Hepatocyte (in vitro differentiated cells): ENCODE data around the gene DOC2A. TPM values are rescaled to one million over a fixed set of nuclear protein-coding genes. Genes with fewer than 3 reads are reported as not detected.

ENCODE experiments used
- DNase-seq: peaks from one replicate; pipeline ENCODE4 v3.0.0-alpha.2; 2016; ENCODE audit warnings: low spot score
- H2AFZ ChIP-seq: fragments of 200-600 bp; sonication (generic); 2 replicates; pipeline ENCODE4 v1.6.0; 2016; ENCODE audit warnings: antibody characterized with exemption, mild to moderate bottlenecking
- H3K27ac ChIP-seq: fragments of 200-600 bp; sonication (generic); 2 replicates; pipeline ENCODE4 v1.5.1; 2016; ENCODE audit warnings: mild to moderate bottlenecking
- H3K27me3 ChIP-seq: fragments of 200-600 bp; sonication (generic); 2 replicates; pipeline ENCODE4 v1.6.1; 2016
- H3K36me3 ChIP-seq: fragments of 200-600 bp; sonication (generic); replicated peaks from 2 replicates; pipeline ENCODE4 v1.5.1; 2016; ENCODE audit warnings: low read depth; ENCODE audit not compliant: insufficient read depth
- H3K4me1 ChIP-seq: fragments of 200-600 bp; sonication (generic); 2 replicates; pipeline ENCODE4 v1.5.1; 2016; ENCODE audit warnings: mild to moderate bottlenecking, moderate library complexity; ENCODE audit not compliant: insufficient read depth
- H3K4me2 ChIP-seq: fragments of 200-600 bp; sonication (generic); 2 replicates; pipeline ENCODE4 v1.6.0; 2016
- H3K4me3 ChIP-seq: fragments of 200-600 bp; sonication (generic); 2 replicates; pipeline ENCODE4 v1.5.1; 2016; ENCODE audit warnings: mild to moderate bottlenecking
- H3K79me2 ChIP-seq: fragments of 200-600 bp; sonication (generic); 2 replicates; pipeline ENCODE4 v1.6.0; 2017; ENCODE audit warnings: mild to moderate bottlenecking
- H3K9me2 ChIP-seq: fragments of 200-600 bp; sonication (generic); replicated peaks from 2 replicates; pipeline ENCODE4 v1.6.0; 2017; ENCODE audit warnings: mild to moderate bottlenecking; ENCODE audit not compliant: insufficient read depth
- H3K9me3 ChIP-seq: fragments of 200-600 bp; sonication (generic); 2 replicates; pipeline ENCODE4 v1.5.1; 2016; ENCODE audit warnings: low read depth, mild to moderate bottlenecking
- H4K20me1 ChIP-seq: fragments of 200-600 bp; sonication (generic); 2 replicates; pipeline ENCODE4 v1.6.0; 2016; ENCODE audit warnings: mild to moderate bottlenecking; ENCODE audit not compliant: insufficient read depth, poor library complexity, severe bottlenecking
- EZH2 ChIP-seq: fragments of 200-600 bp; sonication (generic); IDR thresholded peaks from 2 replicates; pipeline ENCODE4 v1.6.1; 2016; ENCODE audit warnings: antibody characterized with exemption, mild to moderate bottlenecking, borderline replicate concordance
- EZH2phosphoT487 ChIP-seq: fragments of 200-600 bp; sonication (generic); IDR thresholded peaks from one replicate; pipeline ENCODE4 v1.6.1; 2018; ENCODE audit warnings: antibody characterized with exemption, mild to moderate bottlenecking, low read depth, moderate library complexity; ENCODE audit not compliant: unreplicated experiment, severe bottlenecking
- WGBS: methylation state at CpG from one replicate; pipeline ENCODE4 v1.1.6; 2016; ENCODE audit warnings: low lambda C conversion rate; ENCODE audit errors: missing lambda C conversion rate; 5-methylcytosine and 5-hydroxymethylcytosine counted together
- polyA plus RNA-seq: library from polyadenylated mRNA; unstranded; fragments of >200 nt; fragmentation: Nextera tagmentation; extraction: Ambion mirVana; gene quantifications from 2 replicates; pipeline ENCODE4 v1.2.1, GENCODE V29; 2016
- total RNA-seq: library from RNA; depleted of rRNA; stranded (reverse); fragments of >200 nt; gene quantifications from 2 replicates; pipeline ENCODE4 v1.2.3, GENCODE V29; 2014
- TF ChIP-seq, protein P1 (sequence below): fragments of 200-600 bp; sonication (generic); IDR thresholded peaks from 2 replicates; pipeline ENCODE4 v1.5.1; 2016; ENCODE audit warnings: antibody characterized with exemption, mild to moderate bottlenecking; ENCODE audit not compliant: poor library complexity

DOC2A gene
- 6.8 and 6.9 TPM in 2 replicates for total RNA-seq
- 11.4 and 13.0 TPM in 2 replicates for polyA plus RNA-seq

DNA sequence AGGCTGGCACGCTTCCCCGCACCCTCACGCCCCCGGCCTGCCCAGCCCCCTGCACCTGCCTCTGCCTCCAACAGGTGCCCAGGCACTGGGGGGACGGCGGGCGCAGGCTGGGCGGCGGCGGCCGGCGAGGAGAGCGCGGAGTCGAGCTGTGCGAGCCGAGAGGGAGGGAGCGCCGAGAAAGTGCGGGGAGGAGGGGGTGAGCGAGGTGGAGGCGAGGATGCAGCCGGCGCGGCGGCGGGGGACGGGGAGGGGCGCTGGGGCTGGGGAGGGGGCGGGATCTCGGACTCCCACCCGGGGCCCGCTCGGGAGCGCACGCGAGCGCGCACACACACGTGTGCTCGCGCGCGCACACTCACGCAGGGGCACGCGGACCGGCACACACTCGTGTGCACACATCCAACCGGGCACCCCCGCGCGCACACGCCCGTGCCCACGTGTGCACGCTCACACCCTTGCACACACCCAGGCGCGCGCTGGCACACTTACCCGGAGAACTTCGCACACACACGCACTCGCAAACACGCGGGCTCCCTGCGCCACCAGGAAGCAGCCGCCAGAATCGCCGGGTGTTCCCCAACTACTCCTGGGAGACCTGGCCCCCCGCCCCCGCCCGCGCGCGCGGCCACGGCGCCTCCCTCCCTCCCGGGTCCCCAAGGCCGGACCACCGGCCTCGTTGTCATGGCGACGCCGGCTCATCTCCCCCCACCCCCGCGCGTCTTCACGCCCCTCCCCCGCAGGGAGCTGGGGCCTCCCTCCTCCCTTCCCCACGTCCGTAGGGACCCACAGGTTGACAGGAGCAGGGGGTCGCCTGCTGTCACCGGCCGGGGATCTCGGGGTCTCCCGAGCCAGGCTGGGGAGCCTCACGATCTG lies at the start of gene DOC2A:
Gene DOC2A (minus strand): TSS at position 184 of the 870 bp plus-strand sequence. CDS start 805 bp downstream, outside the sequence.
- H3K9me2 ChIP-seq, result no peaks in the 10 kb centered on the region
- TF ChIP-seq EZH2 (peak; percentile 30), EZH2phosphoT487 (no peak)
- TF ChIP-seq, protein P1, sequence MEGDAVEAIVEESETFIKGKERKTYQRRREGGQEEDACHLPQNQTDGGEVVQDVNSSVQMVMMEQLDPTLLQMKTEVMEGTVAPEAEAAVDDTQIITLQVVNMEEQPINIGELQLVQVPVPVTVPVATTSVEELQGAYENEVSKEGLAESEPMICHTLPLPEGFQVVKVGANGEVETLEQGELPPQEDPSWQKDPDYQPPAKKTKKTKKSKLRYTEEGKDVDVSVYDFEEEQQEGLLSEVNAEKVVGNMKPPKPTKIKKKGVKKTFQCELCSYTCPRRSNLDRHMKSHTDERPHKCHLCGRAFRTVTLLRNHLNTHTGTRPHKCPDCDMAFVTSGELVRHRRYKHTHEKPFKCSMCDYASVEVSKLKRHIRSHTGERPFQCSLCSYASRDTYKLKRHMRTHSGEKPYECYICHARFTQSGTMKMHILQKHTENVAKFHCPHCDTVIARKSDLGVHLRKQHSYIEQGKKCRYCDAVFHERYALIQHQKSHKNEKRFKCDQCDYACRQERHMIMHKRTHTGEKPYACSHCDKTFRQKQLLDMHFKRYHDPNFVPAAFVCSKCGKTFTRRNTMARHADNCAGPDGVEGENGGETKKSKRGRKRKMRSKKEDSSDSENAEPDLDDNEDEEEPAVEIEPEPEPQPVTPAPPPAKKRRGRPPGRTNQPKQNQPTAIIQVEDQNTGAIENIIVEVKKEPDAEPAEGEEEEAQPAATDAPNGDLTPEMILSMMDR, result no peak
- H3K4me2 ChIP-seq, result peak within 1 kb of the TSS; percentile 99
- 2% methylated on average over 18 of the region's 99 CpGs for WGBS
- no peaks in the 10 kb centered on the region for H3K36me3 ChIP-seq
- H3K27me3 ChIP-seq, result peaks cover 25% of the 10 kb centered on the region
- H2AFZ ChIP-seq, result peak within 1 kb of the TSS; percentile 35
- H4K20me1 ChIP-seq, result no peaks in the 10 kb centered on the region
- H3K9me3 ChIP-seq, result no peaks in the 10 kb centered on the region
- no peaks in the 10 kb centered on the region for H3K4me1 ChIP-seq
- H3K79me2 ChIP-seq, result no peaks in the 10 kb centered on the region
- peak; percentile 58 for DNase-seq
- H3K27ac ChIP-seq, result no peak within 1 kb of the TSS
- H3K4me3 ChIP-seq, result peak within 1 kb of the TSS; percentile 29

DNA sequence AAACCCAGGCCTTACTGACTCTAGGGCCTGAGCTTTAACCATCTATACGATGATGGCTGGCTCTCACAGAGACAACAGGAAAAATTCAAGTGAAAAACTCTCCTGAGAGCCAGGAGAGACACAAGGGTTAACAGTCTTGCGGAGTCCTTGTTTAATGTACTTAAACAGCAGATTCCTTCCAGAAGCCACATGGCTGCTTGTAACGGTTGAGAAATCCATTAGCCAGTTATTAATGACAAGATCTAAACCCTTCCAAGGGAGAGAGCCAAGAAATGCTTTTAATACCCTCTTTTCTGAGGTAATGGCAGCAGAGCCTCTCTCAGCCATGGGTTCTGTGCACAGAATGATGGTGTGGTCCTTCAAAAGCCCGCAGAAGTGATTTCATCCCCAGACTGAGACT lies 49.5 kb upstream of the DOC2A start:
- no peaks in the 10 kb centered on the region for H3K27me3 ChIP-seq
- no peaks in the 10 kb centered on the region for H3K9me3 ChIP-seq
- peak overlapping the region; percentile 69 for H3K27ac ChIP-seq
- no peaks in the 10 kb centered on the region for H3K9me2 ChIP-seq
- WGBS, result 50% methylated on average over 4 of the region's 4 CpGs
- H3K79me2 ChIP-seq, result peaks cover 6% of the 10 kb centered on the region
- H3K4me2 ChIP-seq, result peak overlapping the region; percentile 47
- H3K4me1 ChIP-seq, result peaks cover 19% of the 10 kb centered on the region
- H3K4me3 ChIP-seq, result no peak overlapping the region
- H3K36me3 ChIP-seq, result no peaks in the 10 kb centered on the region
- DNase-seq, result no peak
- no peak overlapping the region for H2AFZ ChIP-seq
- TF ChIP-seq, protein P1, result no peak
- TF ChIP-seq EZH2phosphoT487 (no peak), EZH2 (no peak)
- H4K20me1 ChIP-seq, result no peaks in the 10 kb centered on the region

DNA sequence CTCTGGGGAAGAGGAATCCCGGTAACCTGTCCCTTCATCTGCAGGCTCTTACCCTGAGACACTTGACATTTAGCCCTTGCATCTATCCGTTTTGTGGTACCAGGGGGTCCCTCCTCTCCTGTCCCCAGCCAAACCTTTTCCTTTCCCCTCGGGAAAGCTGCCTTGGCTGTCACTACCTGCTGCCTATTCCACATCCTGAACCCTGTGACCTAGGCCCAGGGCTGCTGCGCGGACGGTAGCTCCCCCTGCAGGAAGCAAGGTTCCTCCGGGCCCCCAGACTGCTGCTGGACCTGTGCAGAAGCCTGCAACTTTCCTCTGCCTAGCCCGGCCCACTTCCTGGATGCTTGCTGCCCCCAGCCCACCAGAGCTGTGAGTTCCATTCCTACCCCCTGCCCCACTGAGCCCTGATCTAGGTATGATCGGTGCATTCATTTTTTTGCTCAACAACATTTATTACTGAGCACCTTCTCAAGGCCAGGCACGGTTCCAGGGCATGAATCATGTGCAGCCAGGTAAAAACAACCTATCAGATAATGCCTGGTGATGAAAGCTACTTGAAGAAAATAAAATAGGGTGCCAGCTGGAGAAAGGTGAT lies 44.2 kb upstream of the DOC2A start:
- H3K9me3 ChIP-seq, result no peaks in the 10 kb centered on the region
- H3K4me2 ChIP-seq, result no peak overlapping the region
- H3K9me2 ChIP-seq, result no peaks in the 10 kb centered on the region
- 31% methylated on average over 10 of the region's 10 CpGs for WGBS
- no peaks in the 10 kb centered on the region for H3K36me3 ChIP-seq
- no peaks in the 10 kb centered on the region for H4K20me1 ChIP-seq
- peaks cover 6% of the 10 kb centered on the region for H3K4me1 ChIP-seq
- no peak overlapping the region for H3K27ac ChIP-seq
- H2AFZ ChIP-seq, result no peak overlapping the region
- no peak overlapping the region for H3K4me3 ChIP-seq
- H3K79me2 ChIP-seq, result no peaks in the 10 kb centered on the region
- DNase-seq, result no peak
- TF ChIP-seq, protein P1, result peak; percentile 40
- TF ChIP-seq EZH2phosphoT487, result no peak
- H3K27me3 ChIP-seq, result no peaks in the 10 kb centered on the region
